Liver (tissue), 9 donors: ENCODE results near the gene COL7A1. TPM values are rescaled to one million over a fixed set of nuclear protein-coding genes. Genes with fewer than 3 reads are reported as not detected.

Experiments used
- DNase-seq: peaks from one replicate; pipeline ENCODE4 v3.0.0-alpha.2; 2017; ENCODE audit warnings: low spot score
- H3K27ac ChIP-seq, 2 donors: one replicate each; pipeline ENCODE4 v1.7.0; 2013; ENCODE audit warnings: inconsistent platforms in 2 of 2, low read length in 2 of 2, control low read depth in 1 of 2, low read depth in 1 of 2, mild to moderate bottlenecking in 1 of 2
- H3K27me3 ChIP-seq, 4 donors: one replicate each; pipeline versions ENCODE4 v1.6.1 to v1.7.0; 2013; ENCODE audit warnings: low read length in 3 of 4, inconsistent platforms in 1 of 4, mild to moderate bottlenecking in 1 of 4, moderate library complexity in 1 of 4; ENCODE audit not compliant: control insufficient read depth in 4 of 4, insufficient read depth in 4 of 4
- H3K36me3 ChIP-seq, 4 donors: one replicate each; pipeline versions ENCODE4 v1.6.1 to v1.7.0; 2013; ENCODE audit warnings: low read length in 3 of 4, mild to moderate bottlenecking in 3 of 4, low read depth in 1 of 4, moderate library complexity in 1 of 4; ENCODE audit not compliant: control insufficient read depth in 4 of 4, insufficient read depth in 3 of 4
- H3K4me1 ChIP-seq, 4 donors: one replicate each; pipeline versions ENCODE4 v1.6.1 to v1.7.0; 2013; ENCODE audit warnings: low read length in 3 of 4, mild to moderate bottlenecking in 3 of 4, moderate library complexity in 1 of 4; ENCODE audit not compliant: control insufficient read depth in 4 of 4, insufficient read depth in 4 of 4
- H3K4me3 ChIP-seq, 3 donors: one replicate each; pipeline versions ENCODE4 v1.6.1 to v1.7.0; 2013; ENCODE audit warnings: low read length in 3 of 3, control low read depth in 1 of 3, low read depth in 1 of 3, mild to moderate bottlenecking in 1 of 3
- H3K9ac ChIP-seq, 2 donors: one replicate each; pipeline ENCODE4 v1.7.0; 2013; ENCODE audit warnings: low read length in 2 of 2, mild to moderate bottlenecking in 2 of 2, moderate library complexity in 2 of 2, control low read depth in 1 of 2, low read depth in 1 of 2
- H3K9me3 ChIP-seq, 4 donors: one replicate each; pipeline versions ENCODE4 v1.6.1 to v1.7.0; 2013; ENCODE audit warnings: low read length in 3 of 4; ENCODE audit not compliant: control insufficient read depth in 4 of 4
- FOXA1 ChIP-seq: IDR thresholded peaks from 2 replicates; pipeline ENCODE4 v1.6.1; 2016; ENCODE audit warnings: antibody characterized with exemption
- FOXA2 ChIP-seq: IDR thresholded peaks from 2 replicates; pipeline ENCODE4 v1.6.1; 2016; ENCODE audit warnings: antibody characterized with exemption
- GABPA ChIP-seq, 2 donors: IDR thresholded peaks in 1 of 2; conservative IDR thresholded peaks in 1 of 2; 2 replicates each; pipeline ENCODE4 v1.6.1; 2016; ENCODE audit warnings: antibody characterized with exemption in 2 of 2, mild to moderate bottlenecking in 1 of 2, moderate library complexity in 1 of 2
- HNF4A ChIP-seq, 2 donors: conservative IDR thresholded peaks; 2 replicates each; pipeline ENCODE4 v1.6.1; 2016; ENCODE audit warnings: antibody characterized with exemption in 2 of 2, mild to moderate bottlenecking in 2 of 2
- RXRA ChIP-seq, 2 donors: IDR thresholded peaks; 2 replicates each; pipeline ENCODE4 v1.6.1; 2017 to 2018; ENCODE audit warnings: antibody characterized with exemption in 2 of 2, mild to moderate bottlenecking in 1 of 2
- SP1 ChIP-seq: IDR thresholded peaks from 2 replicates; pipeline ENCODE4 v1.6.1; 2018; ENCODE audit warnings: antibody characterized with exemption, mild to moderate bottlenecking
- TAF1 ChIP-seq: conservative IDR thresholded peaks from 2 replicates; pipeline ENCODE4 v1.6.1; 2016; ENCODE audit warnings: antibody characterized with exemption, mild to moderate bottlenecking
- YY1 ChIP-seq: IDR thresholded peaks from 2 replicates; pipeline ENCODE4 v1.6.1; 2016; ENCODE audit warnings: antibody characterized with exemption, mild to moderate bottlenecking
- WGBS: extraction: QIAGEN DNeasy Blood & Tissue Kit; methylation state at CpG from one replicate; pipeline ENCODE4 v1.1.7; 2013; 5-methylcytosine and 5-hydroxymethylcytosine counted together
- polyA plus RNA-seq, 2 donors: library from polyadenylated mRNA; stranded (reverse) in 1 of 2; unstranded in 1 of 2; fragments of 200-250 nt in 1 of 2; fragments of >200 nt in 1 of 2; fragmentation: Nextera tagmentation in 1 of 2; extraction: Ambion mirVana in 1 of 2; gene quantifications; one replicate each; pipeline versions ENCODE4 v1.2.1 to v1.2.3, GENCODE V29; 2013 to 2015
- total RNA-seq, 2 donors: library from RNA; depleted of rRNA; stranded (reverse); fragments of >200 nt; gene quantifications; one replicate each; pipeline ENCODE4 v1.2.3, GENCODE V29; 2014
- TF ChIP-seq, protein P1 (sequence below): fragments of 150-350 bp; IDR thresholded peaks from 2 replicates; pipeline ENCODE4 v1.5.1; 2017; ENCODE audit warnings: improper control_type of control experiment, low read depth, low read length; ENCODE audit not compliant: missing input control
- TF ChIP-seq, protein P2 (sequence below): IDR thresholded peaks from 2 replicates; pipeline ENCODE4 v1.6.1; 2016; ENCODE audit warnings: antibody characterized with exemption
- TF ChIP-seq, protein P3 (sequence below): IDR thresholded peaks from 2 replicates; pipeline ENCODE4 v1.6.1; 2016; ENCODE audit warnings: antibody characterized with exemption, mild to moderate bottlenecking
- TF ChIP-seq, protein P4 (sequence below): IDR thresholded peaks from 2 replicates; pipeline ENCODE4 v1.6.1; 2016; ENCODE audit warnings: antibody characterized with exemption
- donor health status: healthy.
- donor health status: healthy.
- donor health status: healthy.
- donor health status: healthy.
- donor health status: healthy.

The COL7A1 gene
- total and polyA plus RNA-seq, 4 donors: 0.24 to 0.84 (median 0.40) TPM

DNA sequence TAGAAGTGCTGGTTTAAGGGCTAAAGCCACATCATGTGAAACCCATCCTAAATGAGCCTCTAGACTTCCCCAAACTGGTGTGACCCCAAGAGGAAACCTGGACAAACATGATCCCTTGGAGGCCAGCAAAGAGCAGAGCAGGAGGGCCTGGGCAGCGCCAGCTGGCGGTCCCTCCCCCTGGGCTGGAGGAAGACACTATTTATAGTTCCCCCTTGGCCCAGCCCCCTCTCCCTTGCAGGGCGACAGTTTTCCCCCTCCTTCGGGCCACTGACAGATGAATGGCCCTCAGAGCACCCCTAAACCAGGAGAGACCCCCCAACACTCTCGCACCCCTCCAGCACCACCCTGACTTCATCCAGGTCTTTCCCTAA lies 34.5 kb downstream of the COL7A1 start:
- DNase-seq: no peak
- no peak overlapping the region for H3K9ac ChIP-seq
- H3K9me3 ChIP-seq: no peaks in the 10 kb centered on the region
- no peaks in the 10 kb centered on the region for H3K27me3 ChIP-seq
- no peak overlapping the region for H3K27ac ChIP-seq
- no peaks in the 10 kb centered on the region for H3K36me3 ChIP-seq
- TF ChIP-seq, protein P1, sequence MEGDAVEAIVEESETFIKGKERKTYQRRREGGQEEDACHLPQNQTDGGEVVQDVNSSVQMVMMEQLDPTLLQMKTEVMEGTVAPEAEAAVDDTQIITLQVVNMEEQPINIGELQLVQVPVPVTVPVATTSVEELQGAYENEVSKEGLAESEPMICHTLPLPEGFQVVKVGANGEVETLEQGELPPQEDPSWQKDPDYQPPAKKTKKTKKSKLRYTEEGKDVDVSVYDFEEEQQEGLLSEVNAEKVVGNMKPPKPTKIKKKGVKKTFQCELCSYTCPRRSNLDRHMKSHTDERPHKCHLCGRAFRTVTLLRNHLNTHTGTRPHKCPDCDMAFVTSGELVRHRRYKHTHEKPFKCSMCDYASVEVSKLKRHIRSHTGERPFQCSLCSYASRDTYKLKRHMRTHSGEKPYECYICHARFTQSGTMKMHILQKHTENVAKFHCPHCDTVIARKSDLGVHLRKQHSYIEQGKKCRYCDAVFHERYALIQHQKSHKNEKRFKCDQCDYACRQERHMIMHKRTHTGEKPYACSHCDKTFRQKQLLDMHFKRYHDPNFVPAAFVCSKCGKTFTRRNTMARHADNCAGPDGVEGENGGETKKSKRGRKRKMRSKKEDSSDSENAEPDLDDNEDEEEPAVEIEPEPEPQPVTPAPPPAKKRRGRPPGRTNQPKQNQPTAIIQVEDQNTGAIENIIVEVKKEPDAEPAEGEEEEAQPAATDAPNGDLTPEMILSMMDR: no peak
- 48% methylated on average over 5 of the region's 5 CpGs for WGBS
- H3K4me3 ChIP-seq: no peak overlapping the region
- peaks cover 8 to 42% (median 19%) of the 10 kb centered on the region in 4 donors for H3K4me1 ChIP-seq

DNA sequence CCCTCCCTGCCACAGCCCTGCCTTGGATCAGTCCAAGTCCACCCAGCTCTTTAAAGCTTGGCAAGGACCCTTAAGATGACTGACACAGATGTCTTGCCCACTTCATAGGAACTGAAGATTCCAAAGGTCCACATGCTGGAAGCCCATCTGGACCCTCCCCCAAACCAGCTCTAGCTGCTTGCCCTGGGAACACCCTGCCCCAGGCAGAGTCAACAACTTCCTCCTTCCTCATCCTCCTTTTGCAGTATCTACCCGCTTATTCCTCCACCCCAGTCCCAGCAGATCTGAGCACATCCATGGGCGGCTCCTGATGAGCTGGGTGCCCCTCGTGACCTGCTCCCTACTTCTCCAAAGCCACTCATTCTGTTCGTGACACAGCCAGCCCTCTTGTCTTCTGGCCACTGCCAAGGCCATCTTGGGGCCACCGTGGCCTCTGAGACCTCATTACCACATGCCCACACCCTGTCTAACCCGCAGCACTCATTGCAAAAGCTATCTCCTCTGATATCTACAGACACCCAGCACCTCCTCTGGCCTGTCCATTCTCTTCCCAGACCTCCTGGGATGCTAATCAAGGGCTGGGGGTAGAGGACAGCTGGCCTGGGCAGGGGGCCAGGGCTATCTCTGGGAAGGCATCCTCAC lies 36.5 kb downstream of the COL7A1 start:
- no peaks in the 10 kb centered on the region for H3K9me3 ChIP-seq
- TF ChIP-seq, protein P2, sequence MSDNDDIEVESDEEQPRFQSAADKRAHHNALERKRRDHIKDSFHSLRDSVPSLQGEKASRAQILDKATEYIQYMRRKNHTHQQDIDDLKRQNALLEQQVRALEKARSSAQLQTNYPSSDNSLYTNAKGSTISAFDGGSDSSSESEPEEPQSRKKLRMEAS: no peak
- peak; percentile 9 for TF ChIP-seq SP1
- no peak for TF ChIP-seq RXRA (IDR thresholded peaks at IDR 0.05)
- TF ChIP-seq TAF1: no peak
- H3K27me3 ChIP-seq: no peaks in the 10 kb centered on the region
- H3K27ac ChIP-seq: peak overlapping the region; percentile 38 to 53
- no peak for DNase-seq
- H3K4me1 ChIP-seq: peaks cover 8 to 42% (median 19%) of the 10 kb centered on the region in 4 donors
- no peak overlapping the region for H3K9ac ChIP-seq
- 60% methylated on average over 6 of the region's 6 CpGs for WGBS
- no peaks in the 10 kb centered on the region for H3K36me3 ChIP-seq
- H3K4me3 ChIP-seq: no peak overlapping the region

DNA sequence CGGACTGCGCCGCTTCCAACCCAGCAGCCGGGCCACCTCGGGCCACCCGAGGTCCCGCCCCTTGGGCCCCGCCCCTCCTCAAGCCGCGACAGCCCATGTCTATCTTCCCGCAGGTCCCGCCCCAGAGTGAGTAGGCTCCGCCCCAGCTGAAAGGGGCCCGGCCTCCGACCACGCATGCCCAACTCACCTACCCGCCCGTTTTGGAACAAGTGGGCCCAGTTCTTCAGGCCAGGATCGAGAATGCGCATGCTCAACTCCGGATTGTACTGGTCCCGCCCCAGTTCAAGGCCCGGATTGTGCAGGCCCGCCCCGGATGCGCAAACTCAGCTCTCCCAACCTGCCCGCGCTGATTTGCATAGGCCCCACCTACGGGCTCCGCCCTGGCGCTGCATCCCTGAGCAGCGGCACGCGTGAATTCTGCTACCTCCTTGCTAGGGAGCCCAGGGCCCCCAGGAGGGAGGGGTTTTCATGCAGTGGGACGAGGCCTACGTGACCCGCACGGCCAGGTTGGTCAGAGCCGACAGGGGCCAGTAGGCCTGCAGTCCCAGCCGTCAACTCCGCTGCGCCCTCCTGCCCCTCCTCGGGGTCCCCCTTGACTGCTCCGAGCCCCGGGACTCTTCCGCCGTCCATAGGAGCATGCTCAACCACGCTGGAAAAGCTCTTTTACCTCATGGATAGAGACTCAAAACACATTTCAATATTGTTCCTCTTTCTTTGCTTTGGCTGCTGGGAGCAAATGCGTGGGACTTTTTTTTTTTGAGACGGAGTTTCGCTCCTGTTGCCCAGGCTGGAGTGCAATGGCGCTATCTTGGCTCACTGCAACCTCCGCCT lies 38.1 kb downstream of the COL7A1 start, which contains the start of gene PFKFB4:
Gene PFKFB4 (minus strand): TSS at position 8 of the 831 bp plus-strand sequence. CDS start 26 bp downstream, outside the sequence.
- Histone ChIP-seq H3K36me3 (no peaks in the 10 kb centered on the region), H3K9ac (no peak within 1 kb of the TSS), H3K4me3 (peak within 1 kb of the TSS; percentile 28 to 70 (median 57)), H3K9me3 (no peaks in the 10 kb centered on the region), H3K27ac (peak within 1 kb of the TSS; percentile 22 to 53), H3K4me1 (peaks cover 6 to 33% (median 14%) of the 10 kb centered on the region in 4 donors), H3K27me3 (no peaks in the 10 kb centered on the region)
- DNase-seq: peak; percentile 100
- under 1% methylated on average over 53 of the region's 53 CpGs for WGBS
- TF ChIP-seq SP1 (peak; percentile 81), FOXA1 (peak; percentile 9), YY1 (peak; percentile 71), RXRA (IDR thresholded peaks at IDR 0.05) (peak; percentile 58 to 67), HNF4A (conservative IDR thresholded peaks at IDR 0.05) (peak in 1 of 2 donors; percentile 51), GABPA (IDR thresholded peaks at IDR 0.05 in 1 of 2, conservative IDR thresholded peaks at IDR 0.05 in 1 of 2) (peak in 1 of 2 donors; percentile 71), FOXA2 (no peak)
- TF ChIP-seq, protein P3, sequence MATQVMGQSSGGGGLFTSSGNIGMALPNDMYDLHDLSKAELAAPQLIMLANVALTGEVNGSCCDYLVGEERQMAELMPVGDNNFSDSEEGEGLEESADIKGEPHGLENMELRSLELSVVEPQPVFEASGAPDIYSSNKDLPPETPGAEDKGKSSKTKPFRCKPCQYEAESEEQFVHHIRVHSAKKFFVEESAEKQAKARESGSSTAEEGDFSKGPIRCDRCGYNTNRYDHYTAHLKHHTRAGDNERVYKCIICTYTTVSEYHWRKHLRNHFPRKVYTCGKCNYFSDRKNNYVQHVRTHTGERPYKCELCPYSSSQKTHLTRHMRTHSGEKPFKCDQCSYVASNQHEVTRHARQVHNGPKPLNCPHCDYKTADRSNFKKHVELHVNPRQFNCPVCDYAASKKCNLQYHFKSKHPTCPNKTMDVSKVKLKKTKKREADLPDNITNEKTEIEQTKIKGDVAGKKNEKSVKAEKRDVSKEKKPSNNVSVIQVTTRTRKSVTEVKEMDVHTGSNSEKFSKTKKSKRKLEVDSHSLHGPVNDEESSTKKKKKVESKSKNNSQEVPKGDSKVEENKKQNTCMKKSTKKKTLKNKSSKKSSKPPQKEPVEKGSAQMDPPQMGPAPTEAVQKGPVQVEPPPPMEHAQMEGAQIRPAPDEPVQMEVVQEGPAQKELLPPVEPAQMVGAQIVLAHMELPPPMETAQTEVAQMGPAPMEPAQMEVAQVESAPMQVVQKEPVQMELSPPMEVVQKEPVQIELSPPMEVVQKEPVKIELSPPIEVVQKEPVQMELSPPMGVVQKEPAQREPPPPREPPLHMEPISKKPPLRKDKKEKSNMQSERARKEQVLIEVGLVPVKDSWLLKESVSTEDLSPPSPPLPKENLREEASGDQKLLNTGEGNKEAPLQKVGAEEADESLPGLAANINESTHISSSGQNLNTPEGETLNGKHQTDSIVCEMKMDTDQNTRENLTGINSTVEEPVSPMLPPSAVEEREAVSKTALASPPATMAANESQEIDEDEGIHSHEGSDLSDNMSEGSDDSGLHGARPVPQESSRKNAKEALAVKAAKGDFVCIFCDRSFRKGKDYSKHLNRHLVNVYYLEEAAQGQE: peak; percentile 38
- TF ChIP-seq, protein P2: no peak
- TF ChIP-seq, protein P4, sequence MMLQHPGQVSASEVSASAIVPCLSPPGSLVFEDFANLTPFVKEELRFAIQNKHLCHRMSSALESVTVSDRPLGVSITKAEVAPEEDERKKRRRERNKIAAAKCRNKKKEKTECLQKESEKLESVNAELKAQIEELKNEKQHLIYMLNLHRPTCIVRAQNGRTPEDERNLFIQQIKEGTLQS: no peak
